Smooth muscle cell (in vitro differentiated cells): ENCODE measurements around the gene CCDC187. TPM values are rescaled to one million over a fixed set of nuclear protein-coding genes. Genes with fewer than 3 reads are reported as not detected.

ENCODE experiments used
- DNase-seq: peaks from one replicate; lab custom pipeline; 2025; ENCODE audit not compliant: unreplicated experiment; lab: John Stamatoyannopoulos, UW
- H2AFZ ChIP-seq: fragments of 200-600 bp; sonication (generic); 2 replicates; pipeline ENCODE4 v1.6.0; 2016; ENCODE audit warnings: antibody characterized with exemption, low read depth, mild to moderate bottlenecking
- H3F3A ChIP-seq: fragments of 200-600 bp; sonication (generic); 2 replicates; pipeline ENCODE4 v1.6.0; 2017; ENCODE audit warnings: antibody characterized with exemption, low read depth
- H3K27ac ChIP-seq: fragments of 200-600 bp; sonication (generic); 2 replicates; pipeline ENCODE4 v1.5.1; 2016; ENCODE audit warnings: low read depth, mild to moderate bottlenecking
- H3K27me3 ChIP-seq: fragments of 200-600 bp; sonication (generic); 2 replicates; pipeline ENCODE4 v1.6.1; 2016; ENCODE audit warnings: low read depth, mild to moderate bottlenecking
- H3K36me3 ChIP-seq: fragments of 200-600 bp; sonication (generic); 2 replicates; pipeline ENCODE4 v1.5.1; 2016; ENCODE audit warnings: low read depth
- H3K4me1 ChIP-seq: fragments of 200-600 bp; sonication (generic); 2 replicates; pipeline ENCODE4 v1.5.1; 2016; ENCODE audit warnings: low read depth
- H3K4me2 ChIP-seq: fragments of 200-600 bp; sonication (generic); 2 replicates; pipeline ENCODE4 v1.6.0; 2016; ENCODE audit warnings: mild to moderate bottlenecking
- H3K4me3 ChIP-seq: fragments of 200-600 bp; sonication (generic); 2 replicates; pipeline ENCODE4 v1.5.1; 2016; ENCODE audit warnings: mild to moderate bottlenecking
- H3K79me2 ChIP-seq: fragments of 200-600 bp; sonication (generic); 2 replicates; pipeline ENCODE4 v1.6.0; 2016; ENCODE audit warnings: low read depth, mild to moderate bottlenecking
- H3K9ac ChIP-seq: fragments of 200-600 bp; sonication (generic); 2 replicates; pipeline ENCODE4 v1.6.0; 2016; ENCODE audit warnings: low read depth
- H3K9me3 ChIP-seq: fragments of 200-600 bp; sonication (generic); replicated peaks from 2 replicates; pipeline ENCODE4 v1.5.1; 2016; ENCODE audit warnings: low read depth
- H4K20me1 ChIP-seq: fragments of 200-600 bp; sonication (generic); 2 replicates; pipeline ENCODE4 v1.6.0; 2016; ENCODE audit warnings: low read depth
- WGBS: methylation state at CpG from one replicate; pipeline ENCODE4 v1.1.7; 2016; ENCODE audit warnings: low lambda C conversion rate; 5-methylcytosine and 5-hydroxymethylcytosine counted together
- polyA plus RNA-seq: library from polyadenylated mRNA; unstranded; fragments of >200 nt; fragmentation: Nextera tagmentation; extraction: Ambion mirVana; gene quantifications from 2 replicates; pipeline ENCODE4 v1.2.1, GENCODE V29; 2016
- total RNA-seq: library from RNA; depleted of rRNA; stranded (reverse); fragments of >200 nt; gene quantifications from 2 replicates; pipeline ENCODE4 v1.2.3, GENCODE V29; 2014
- TF ChIP-seq, protein P1 (sequence below): fragments of 200-600 bp; sonication (generic); IDR thresholded peaks from 2 replicates; pipeline ENCODE4 v1.5.1; 2017; ENCODE audit warnings: borderline replicate concordance, mild to moderate bottlenecking, antibody characterized with exemption; ENCODE audit not compliant: insufficient read depth, poor library complexity, severe bottlenecking

The CCDC187 gene
- total and polyA plus RNA-seq, 2 experiments from 2014 or later, result 0.10 TPM; not detected in 1

DNA sequence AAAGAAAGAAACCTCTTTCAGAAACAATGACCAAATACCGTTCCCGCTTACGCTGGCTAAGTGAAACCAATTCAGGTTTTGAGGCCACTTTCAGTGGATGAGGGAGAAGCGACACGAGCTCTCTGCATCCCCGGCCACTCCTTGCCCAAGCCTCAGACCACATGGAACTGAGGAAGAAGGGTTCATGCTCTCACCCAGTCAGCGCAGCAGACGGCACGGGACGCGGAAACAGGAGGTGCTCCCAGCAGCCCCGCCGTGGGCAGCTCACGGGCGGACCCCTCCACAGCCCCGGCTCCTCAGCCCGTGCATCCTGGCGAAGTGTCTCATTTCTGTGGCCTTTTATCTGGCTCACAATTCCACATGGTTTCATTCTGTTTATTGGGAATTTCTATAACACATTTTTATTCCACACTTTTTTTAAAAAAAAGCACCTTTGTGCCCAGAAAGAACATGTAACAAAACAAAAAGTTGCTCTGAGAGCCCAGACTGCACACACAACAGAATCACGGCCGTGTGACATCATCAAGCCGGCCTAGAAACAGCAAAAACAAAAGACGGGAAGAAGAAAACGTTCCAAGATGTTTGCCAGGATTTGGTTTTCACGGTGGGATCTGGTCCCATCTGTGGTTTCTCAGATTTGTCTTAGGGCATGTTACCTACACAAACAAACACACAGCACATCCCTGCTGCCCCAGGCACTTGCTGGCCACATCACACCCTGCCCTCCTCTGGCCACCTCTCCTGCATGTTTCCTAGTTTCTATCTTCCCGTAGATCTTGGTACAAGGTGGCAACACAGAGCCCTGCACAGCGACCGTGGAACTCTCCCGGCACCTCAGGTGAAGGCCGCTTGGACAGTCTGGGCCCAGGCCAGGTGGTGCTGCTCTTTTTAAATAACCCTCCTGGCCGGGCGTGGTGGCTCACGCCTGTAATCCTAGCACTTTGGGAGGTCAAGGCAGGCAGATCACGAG lies 74.5 kb downstream of the CCDC187 start:
- no peaks in the 10 kb centered on the region for H3K4me1 ChIP-seq
- H3K4me2 ChIP-seq, result no peak overlapping the region
- H3F3A ChIP-seq, result no peaks in the 10 kb centered on the region
- H3K4me3 ChIP-seq, result no peak overlapping the region
- H3K9me3 ChIP-seq, result no peaks in the 10 kb centered on the region
- TF ChIP-seq, protein P1, sequence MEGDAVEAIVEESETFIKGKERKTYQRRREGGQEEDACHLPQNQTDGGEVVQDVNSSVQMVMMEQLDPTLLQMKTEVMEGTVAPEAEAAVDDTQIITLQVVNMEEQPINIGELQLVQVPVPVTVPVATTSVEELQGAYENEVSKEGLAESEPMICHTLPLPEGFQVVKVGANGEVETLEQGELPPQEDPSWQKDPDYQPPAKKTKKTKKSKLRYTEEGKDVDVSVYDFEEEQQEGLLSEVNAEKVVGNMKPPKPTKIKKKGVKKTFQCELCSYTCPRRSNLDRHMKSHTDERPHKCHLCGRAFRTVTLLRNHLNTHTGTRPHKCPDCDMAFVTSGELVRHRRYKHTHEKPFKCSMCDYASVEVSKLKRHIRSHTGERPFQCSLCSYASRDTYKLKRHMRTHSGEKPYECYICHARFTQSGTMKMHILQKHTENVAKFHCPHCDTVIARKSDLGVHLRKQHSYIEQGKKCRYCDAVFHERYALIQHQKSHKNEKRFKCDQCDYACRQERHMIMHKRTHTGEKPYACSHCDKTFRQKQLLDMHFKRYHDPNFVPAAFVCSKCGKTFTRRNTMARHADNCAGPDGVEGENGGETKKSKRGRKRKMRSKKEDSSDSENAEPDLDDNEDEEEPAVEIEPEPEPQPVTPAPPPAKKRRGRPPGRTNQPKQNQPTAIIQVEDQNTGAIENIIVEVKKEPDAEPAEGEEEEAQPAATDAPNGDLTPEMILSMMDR, result no peak
- peaks cover 72% of the 10 kb centered on the region for H4K20me1 ChIP-seq
- 95% methylated on average over 33 of the region's 33 CpGs for WGBS
- H2AFZ ChIP-seq, result no peak overlapping the region
- H3K27me3 ChIP-seq, result no peaks in the 10 kb centered on the region
- no peak overlapping the region for H3K27ac ChIP-seq
- no peaks in the 10 kb centered on the region for H3K36me3 ChIP-seq
- no peaks in the 10 kb centered on the region for H3K79me2 ChIP-seq
- no peak overlapping the region for H3K9ac ChIP-seq
- no peak for DNase-seq

DNA sequence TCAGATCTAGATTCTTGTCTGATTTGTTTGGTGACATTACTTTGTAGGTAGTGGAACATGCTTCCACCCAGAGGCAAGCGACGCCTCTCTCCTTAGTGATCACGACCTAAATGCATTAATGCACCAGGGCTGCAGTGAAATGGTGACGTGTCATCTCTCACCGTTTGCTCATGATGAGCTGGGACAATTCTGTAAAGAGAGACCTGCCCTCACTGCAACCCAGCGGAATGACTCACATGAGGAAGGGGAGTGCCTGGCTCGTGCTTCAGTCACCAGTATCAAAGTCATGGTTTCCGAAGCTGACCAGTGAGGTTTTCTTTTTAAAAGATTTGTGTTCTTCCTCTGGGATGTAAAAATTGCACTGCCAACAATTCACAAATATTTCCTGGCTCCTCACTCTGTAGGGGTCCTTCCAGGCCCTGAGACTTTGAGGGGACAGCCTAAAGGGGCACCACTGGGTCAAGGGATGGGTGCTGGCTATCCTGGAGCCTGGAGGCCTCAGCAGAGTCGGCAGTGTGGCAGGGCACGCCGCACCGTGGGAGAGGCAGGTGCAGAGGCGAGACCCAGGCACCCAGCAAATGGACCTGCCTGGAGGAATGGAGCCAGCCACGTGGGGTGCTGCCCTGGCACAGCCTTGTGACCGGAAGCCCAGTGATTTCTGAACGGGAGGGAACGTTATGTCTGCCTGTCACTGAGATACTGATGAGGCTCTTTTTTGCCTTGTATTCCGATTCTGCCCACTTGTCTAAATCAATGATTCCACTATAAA lies 75.6 kb downstream of the CCDC187 start:
- peak overlapping the region; percentile 51 for H3K4me2 ChIP-seq

DNA sequence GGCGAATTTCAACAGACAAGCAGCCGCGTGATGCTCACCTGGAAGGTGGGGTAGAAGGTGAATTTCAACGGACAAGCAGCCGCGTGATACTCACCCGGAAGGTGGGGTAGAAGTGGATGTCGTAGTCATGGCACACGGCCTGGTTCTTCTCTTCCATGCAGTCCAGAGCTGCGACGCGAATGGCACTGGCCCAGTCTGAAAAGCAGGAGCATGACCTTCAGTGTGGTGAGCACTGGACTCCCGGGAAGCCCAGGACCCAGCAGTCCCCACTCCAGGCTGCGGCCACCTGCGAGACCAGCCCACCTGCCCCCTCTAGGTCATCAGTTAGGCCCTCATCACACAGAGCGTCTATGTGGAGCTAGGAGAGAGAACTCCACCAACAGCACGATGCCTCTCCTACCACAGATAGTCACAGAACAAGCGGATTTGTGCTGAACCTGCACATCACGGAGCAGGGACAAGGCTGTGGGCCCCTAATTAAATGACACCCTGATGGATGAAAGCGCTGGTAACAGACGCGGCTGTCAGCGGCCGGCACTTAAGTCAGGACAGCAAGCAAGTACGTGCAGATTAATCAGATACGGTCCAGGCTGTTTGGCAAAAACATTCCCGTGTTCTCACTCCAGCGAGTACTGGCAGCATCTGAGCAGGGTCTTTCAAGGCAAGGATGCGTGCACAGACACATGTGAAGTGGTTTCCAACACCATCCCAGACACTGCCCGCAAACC lies 77.0 kb downstream of the CCDC187 start:
- H3K4me1 ChIP-seq, result no peaks in the 10 kb centered on the region
- no peaks in the 10 kb centered on the region for H3K36me3 ChIP-seq
- no peak overlapping the region for H3K27ac ChIP-seq
- H3F3A ChIP-seq, result no peaks in the 10 kb centered on the region
- H3K79me2 ChIP-seq, result no peaks in the 10 kb centered on the region
- H3K9me3 ChIP-seq, result no peaks in the 10 kb centered on the region
- no peak overlapping the region for H3K4me2 ChIP-seq
- DNase-seq, result no peak
- peaks cover 73% of the 10 kb centered on the region for H4K20me1 ChIP-seq
- no peak overlapping the region for H2AFZ ChIP-seq
- TF ChIP-seq, protein P1, result no peak
- no peak overlapping the region for H3K4me3 ChIP-seq
- 93% methylated on average over 30 of the region's 30 CpGs for WGBS
- H3K27me3 ChIP-seq, result no peaks in the 10 kb centered on the region
- H3K9ac ChIP-seq, result no peak overlapping the region

More for the DNA sequence above, 75.6 kb downstream of the CCDC187 start:
- Histone ChIP-seq H3K27me3 (no peaks in the 10 kb centered on the region), H3K9me3 (no peaks in the 10 kb centered on the region), H2AFZ (no peak overlapping the region), H4K20me1 (peaks cover 69% of the 10 kb centered on the region), H3K79me2 (no peaks in the 10 kb centered on the region), H3K27ac (no peak overlapping the region), H3K4me1 (no peaks in the 10 kb centered on the region), H3K9ac (no peak overlapping the region), H3K4me3 (no peak overlapping the region), H3F3A (no peaks in the 10 kb centered on the region), H3K36me3 (no peaks in the 10 kb centered on the region)
- no peak for DNase-seq
- WGBS, result 70% methylated on average over 18 of the region's 18 CpGs
- TF ChIP-seq, protein P1, result no peak
